Breast epithelium (tissue), 4 donors: ENCODE results near the gene SLC35F4. TPM values are rescaled to one million over a fixed set of nuclear protein-coding genes. Genes with fewer than 3 reads are reported as not detected.

ENCODE experiments used
- DNase-seq, 2 donors: peaks; one replicate each; pipeline ENCODE4 v3.0.0-alpha.2; 2019; ENCODE audit warnings: low spot score in 2 of 2
- H3K27ac ChIP-seq, 2 donors: fragments of 200-600 bp; sonication (generic) in 1 of 2; one replicate each; pipeline ENCODE4 v1.5.1; 2016 to 2019; ENCODE audit warnings: mild to moderate bottlenecking in 1 of 2
- H3K27me3 ChIP-seq, 2 donors: fragments of 200-600 bp; sonication (generic) in 1 of 2; one replicate each; pipeline versions ENCODE4 v1.5.1 to v1.6.0; 2017 to 2019; ENCODE audit warnings: control low read depth in 1 of 2, mild to moderate bottlenecking in 1 of 2
- H3K36me3 ChIP-seq: fragments of 200-600 bp; one replicate; pipeline ENCODE4 v1.5.1; 2019
- H3K4me1 ChIP-seq, 2 donors: fragments of 200-600 bp; sonication (generic); one replicate each; pipeline ENCODE4 v1.5.1; 2016 to 2019; ENCODE audit warnings: control low read depth in 1 of 2
- H3K4me3 ChIP-seq, 3 donors: fragments of 200-600 bp; sonication (generic); 1 replicate in 2 of 3; 2 replicates in 1 of 3; pipeline ENCODE4 v1.5.1; 2016 to 2019; ENCODE audit warnings: mild to moderate bottlenecking in 3 of 3, moderate library complexity in 2 of 3
- H3K9me3 ChIP-seq, 2 donors: fragments of 200-600 bp; sonication (generic) in 1 of 2; one replicate each; pipeline ENCODE4 v1.5.1; 2016 to 2019; ENCODE audit warnings: control low read depth in 1 of 2
- POLR2A ChIP-seq: fragments of 450-650 bp; IDR thresholded peaks from one replicate; pipeline ENCODE4 v1.6.1; 2016; ENCODE audit warnings: antibody characterized with exemption, mild to moderate bottlenecking, moderate library complexity
- POLR2AphosphoS5 ChIP-seq, 3 donors: sonication (generic); formaldehyde crosslinking; IDR thresholded peaks; one replicate each; pipeline ENCODE4 v1.6.1; 2017; ENCODE audit warnings: antibody characterized with exemption in 3 of 3
- intact Hi-C: fragments of 100-400 bp; cut with DNase I; formaldehyde crosslinking; loops from one replicate; pipeline ENCODE4 v1.15.1; 2023; ENCODE audit warnings: low total_unique reads
- total RNA-seq, 3 donors: library from RNA; depleted of rRNA; stranded (reverse); fragments of >200 nt; gene quantifications; one replicate each; pipeline ENCODE4 v1.1.0, GENCODE V29; 2016
- TF ChIP-seq, protein P1 (sequence below), 3 donors: fragments of 450-650 bp; IDR thresholded peaks; one replicate each; pipeline ENCODE4 v1.5.1; 2016 to 2017; ENCODE audit warnings: antibody characterized with exemption in 3 of 3, mild to moderate bottlenecking in 3 of 3, moderate library complexity in 3 of 3

Gene SLC35F4
- total RNA-seq, 3 donors from 2014 or later = not detected

DNA sequence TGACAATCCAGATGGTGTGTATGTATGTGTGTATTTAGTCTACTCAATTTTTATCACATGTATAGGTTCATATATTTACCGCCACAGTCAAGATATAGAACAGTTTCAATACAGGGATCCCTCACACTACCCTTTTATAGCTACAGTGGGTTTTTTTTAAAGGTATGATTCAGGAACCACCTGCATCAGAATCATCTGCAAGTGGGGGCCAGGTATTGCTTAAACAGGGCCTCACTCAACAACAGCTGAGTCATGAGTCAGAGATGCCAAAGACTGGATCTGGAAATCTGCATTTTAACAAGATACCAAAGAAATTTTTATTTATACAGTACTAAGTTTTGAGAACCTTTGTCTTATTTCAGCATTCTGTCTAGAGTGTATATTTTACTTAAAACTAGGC, 117.6 kb downstream of the SLC35F4 start:
- Histone ChIP-seq H3K36me3 (no peaks in the 10 kb centered on the region), H3K4me3 (no peak overlapping the region), H3K27me3 (no peaks in the 10 kb centered on the region), H3K27ac (no peak overlapping the region), H3K4me1 (no peaks in the 10 kb centered on the region), H3K9me3 (no peaks in the 10 kb centered on the region)
- no peak for DNase-seq
- intact Hi-C loops = no loop called here
- TF ChIP-seq POLR2A (no peak), POLR2AphosphoS5 (IDR thresholded peaks at IDR 0.05) (no peak)
- TF ChIP-seq, protein P1, sequence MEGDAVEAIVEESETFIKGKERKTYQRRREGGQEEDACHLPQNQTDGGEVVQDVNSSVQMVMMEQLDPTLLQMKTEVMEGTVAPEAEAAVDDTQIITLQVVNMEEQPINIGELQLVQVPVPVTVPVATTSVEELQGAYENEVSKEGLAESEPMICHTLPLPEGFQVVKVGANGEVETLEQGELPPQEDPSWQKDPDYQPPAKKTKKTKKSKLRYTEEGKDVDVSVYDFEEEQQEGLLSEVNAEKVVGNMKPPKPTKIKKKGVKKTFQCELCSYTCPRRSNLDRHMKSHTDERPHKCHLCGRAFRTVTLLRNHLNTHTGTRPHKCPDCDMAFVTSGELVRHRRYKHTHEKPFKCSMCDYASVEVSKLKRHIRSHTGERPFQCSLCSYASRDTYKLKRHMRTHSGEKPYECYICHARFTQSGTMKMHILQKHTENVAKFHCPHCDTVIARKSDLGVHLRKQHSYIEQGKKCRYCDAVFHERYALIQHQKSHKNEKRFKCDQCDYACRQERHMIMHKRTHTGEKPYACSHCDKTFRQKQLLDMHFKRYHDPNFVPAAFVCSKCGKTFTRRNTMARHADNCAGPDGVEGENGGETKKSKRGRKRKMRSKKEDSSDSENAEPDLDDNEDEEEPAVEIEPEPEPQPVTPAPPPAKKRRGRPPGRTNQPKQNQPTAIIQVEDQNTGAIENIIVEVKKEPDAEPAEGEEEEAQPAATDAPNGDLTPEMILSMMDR (IDR thresholded peaks at IDR 0.05) = no peak

DNA sequence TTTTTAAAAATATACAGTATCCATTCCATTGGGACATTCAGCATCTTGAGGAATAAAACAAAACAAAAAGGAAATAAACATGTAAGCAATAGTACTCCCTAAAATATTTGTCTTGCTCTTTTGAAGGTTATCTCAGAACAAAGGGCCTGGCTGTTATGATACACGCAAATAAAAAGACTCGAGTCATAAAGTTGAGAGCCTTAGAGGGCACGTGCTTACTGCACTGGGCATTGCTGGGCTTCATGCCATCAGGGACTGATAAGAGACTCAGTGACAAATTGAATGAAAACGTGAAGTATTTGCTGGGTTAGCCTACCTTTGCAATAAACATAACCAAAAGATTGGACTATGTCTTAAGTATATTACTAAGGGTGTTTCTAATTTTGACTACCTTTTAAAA, 118.9 kb downstream of the SLC35F4 start:
- Histone ChIP-seq H3K9me3 (no peaks in the 10 kb centered on the region), H3K36me3 (no peaks in the 10 kb centered on the region), H3K27ac (no peak overlapping the region), H3K4me3 (no peak overlapping the region), H3K27me3 (no peaks in the 10 kb centered on the region), H3K4me1 (no peaks in the 10 kb centered on the region)
- DNase-seq = no peak
- TF ChIP-seq POLR2AphosphoS5 (IDR thresholded peaks at IDR 0.05) = no peak
- TF ChIP-seq POLR2A = no peak
- TF ChIP-seq, protein P1 (IDR thresholded peaks at IDR 0.05) = no peak
- intact Hi-C loops = no loop called here

DNA sequence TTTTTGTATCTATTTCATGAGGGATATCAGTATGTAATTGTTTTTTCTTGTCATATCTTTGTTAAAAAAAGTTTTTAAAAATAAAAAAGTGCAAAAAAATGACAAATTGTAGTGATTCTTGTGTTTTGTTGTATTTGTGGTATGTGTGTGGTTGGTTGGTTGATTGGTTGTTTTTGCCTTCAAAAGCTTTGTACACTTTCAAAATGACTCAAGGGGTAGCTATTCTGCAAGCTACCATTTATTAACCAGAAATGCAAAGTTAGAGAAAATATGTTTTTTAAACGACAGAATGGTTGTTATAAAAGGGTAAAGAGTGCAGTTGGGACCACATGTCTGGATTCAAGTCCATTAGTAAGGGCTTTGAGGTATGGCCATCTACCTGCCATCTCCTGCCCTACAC, 119.3 kb downstream of the SLC35F4 start:
- TF ChIP-seq, protein P1 (IDR thresholded peaks at IDR 0.05) = no peak
- TF ChIP-seq POLR2AphosphoS5 (IDR thresholded peaks at IDR 0.05) (no peak), POLR2A (no peak)
- Histone ChIP-seq H3K9me3 (no peaks in the 10 kb centered on the region), H3K36me3 (no peaks in the 10 kb centered on the region), H3K27me3 (no peaks in the 10 kb centered on the region), H3K4me3 (no peak overlapping the region), H3K27ac (no peak overlapping the region), H3K4me1 (no peaks in the 10 kb centered on the region)
- no peak for DNase-seq
- intact Hi-C loops = no loop called here

DNA sequence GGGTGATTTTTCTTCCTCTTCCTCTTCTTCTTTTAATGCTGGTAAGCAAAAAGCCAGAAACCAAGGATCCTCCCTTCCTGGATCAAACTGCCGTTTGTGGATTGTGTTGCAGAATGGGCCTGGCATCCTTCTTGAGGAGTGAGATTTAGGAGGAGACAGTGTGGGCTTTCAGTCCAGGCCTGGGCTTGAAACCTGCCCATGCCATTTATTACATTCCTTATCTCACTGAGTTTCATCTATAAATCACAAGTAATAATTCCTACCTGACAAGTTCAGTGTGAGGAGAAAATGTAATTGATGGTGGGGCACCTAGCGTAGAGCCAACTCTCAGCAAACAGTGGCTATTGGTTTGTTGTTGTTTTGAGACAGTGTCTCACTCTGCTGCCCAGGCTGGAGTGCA, 126.4 kb downstream of the SLC35F4 start:
- TF ChIP-seq POLR2AphosphoS5 (IDR thresholded peaks at IDR 0.05) (no peak), POLR2A (no peak)
- TF ChIP-seq, protein P1 (IDR thresholded peaks at IDR 0.05) = no peak
- no peaks in the 10 kb centered on the region for H3K9me3 ChIP-seq
- no peak for DNase-seq
- intact Hi-C loops = no loop called here
- H3K27me3 ChIP-seq = no peaks in the 10 kb centered on the region
- no peaks in the 10 kb centered on the region for H3K4me1 ChIP-seq
- H3K4me3 ChIP-seq = no peak overlapping the region
- H3K27ac ChIP-seq = no peak overlapping the region
- no peaks in the 10 kb centered on the region for H3K36me3 ChIP-seq

DNA sequence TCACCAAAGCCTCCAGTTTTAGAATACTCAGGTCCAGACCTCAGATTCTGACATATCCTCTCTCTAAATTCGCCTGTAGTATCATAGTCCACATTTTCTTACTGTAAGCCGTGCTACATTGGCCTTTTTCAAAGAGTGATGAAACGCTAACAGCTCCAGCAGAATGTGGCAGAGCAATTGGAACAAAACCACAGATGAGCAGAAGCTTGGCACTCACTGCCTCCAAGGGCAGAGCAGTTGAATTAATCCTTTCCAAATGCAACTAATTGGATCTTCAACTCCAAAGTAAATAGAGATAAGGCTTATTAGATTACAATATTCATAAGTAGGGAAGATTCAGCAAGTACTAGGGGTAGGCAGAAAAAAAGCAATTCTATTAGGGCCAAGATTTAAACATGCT, 128.3 kb downstream of the SLC35F4 start:
- Histone ChIP-seq H3K9me3 (no peaks in the 10 kb centered on the region), H3K27ac (no peak overlapping the region), H3K27me3 (no peaks in the 10 kb centered on the region), H3K36me3 (no peaks in the 10 kb centered on the region), H3K4me1 (no peaks in the 10 kb centered on the region), H3K4me3 (no peak overlapping the region)
- intact Hi-C loops = no loop called here
- DNase-seq = no peak
- TF ChIP-seq POLR2A (no peak), POLR2AphosphoS5 (IDR thresholded peaks at IDR 0.05) (no peak)

DNA sequence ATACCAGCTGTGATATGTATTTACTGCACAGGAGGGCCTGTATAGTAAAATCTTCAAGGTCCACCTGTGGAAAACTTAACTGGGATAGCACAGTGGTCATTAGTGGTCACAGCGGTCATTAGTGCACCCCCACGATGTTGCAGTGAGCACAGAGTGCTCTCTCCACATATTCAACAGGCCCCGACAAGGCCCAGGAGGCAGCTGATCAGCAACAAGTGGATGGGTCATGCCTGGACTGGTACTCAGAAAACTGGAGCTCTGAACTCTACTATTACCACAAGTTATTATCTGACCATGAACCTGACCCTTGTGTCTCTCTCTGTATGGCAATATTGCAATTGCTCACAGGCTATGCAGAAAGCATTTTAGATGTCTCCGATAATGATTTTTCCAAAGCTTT, 129.5 kb downstream of the SLC35F4 start:
- Histone ChIP-seq H3K27ac (no peak overlapping the region), H3K36me3 (no peaks in the 10 kb centered on the region), H3K4me3 (no peak overlapping the region), H3K27me3 (no peaks in the 10 kb centered on the region), H3K4me1 (no peaks in the 10 kb centered on the region), H3K9me3 (no peaks in the 10 kb centered on the region)
- intact Hi-C loops = no loop called here
- TF ChIP-seq POLR2AphosphoS5 (IDR thresholded peaks at IDR 0.05) = no peak
- DNase-seq = no peak
